Neural cell (in vitro differentiated cells): ENCODE results near the gene BTBD16. TPM values are rescaled to one million over a fixed set of nuclear protein-coding genes. Genes with fewer than 3 reads are reported as not detected.

Experiments
- H2AFZ ChIP-seq: fragments of 200-600, 300-800 bp; sonication (generic), shearing (Covaris generic); 2 replicates; pipeline ENCODE4 v1.6.0; 2014; ENCODE audit warnings: low read depth, mild to moderate bottlenecking, antibody characterized with exemption, low read length, moderate library complexity
- H3F3A ChIP-seq: fragments of 200-600 bp; shearing (Covaris generic); 2 replicates; pipeline ENCODE4 v1.6.1; 2016; ENCODE audit warnings: mild to moderate bottlenecking, moderate library complexity, mixed read lengths, antibody characterized with exemption, low read length; ENCODE audit not compliant: insufficient read depth, poor library complexity, severe bottlenecking
- H3K27ac ChIP-seq: fragments of 200-600, 300-800 bp; sonication (generic), shearing (Covaris generic); 2 replicates; pipeline ENCODE4 v1.5.1; 2014; ENCODE audit warnings: mild to moderate bottlenecking, low read length, moderate library complexity
- H3K27me3 ChIP-seq: fragments of 300-800, 200-600 bp; sonication (generic), shearing (Covaris generic); 2 replicates; pipeline ENCODE4 v1.6.0; 2014; ENCODE audit warnings: mild to moderate bottlenecking, low read depth, low read length, moderate library complexity; ENCODE audit not compliant: insufficient read depth
- H3K36me3 ChIP-seq: fragments of 300-800, 200-600 bp; sonication (generic), shearing (Covaris generic); 2 replicates; pipeline ENCODE4 v1.5.1; 2014; ENCODE audit warnings: mild to moderate bottlenecking, antibody characterized with exemption, low read length, moderate library complexity; ENCODE audit not compliant: insufficient read depth
- H3K4me2 ChIP-seq: fragments of 300-800, 200-600 bp; sonication (generic), shearing (Covaris generic); 2 replicates; pipeline ENCODE4 v1.6.0; 2014; ENCODE audit warnings: mild to moderate bottlenecking, low read length
- H3K4me3 ChIP-seq: fragments of 300-800, 200-600 bp; sonication (generic), shearing (Covaris generic); 2 replicates; pipeline ENCODE4 v1.5.1; 2014; ENCODE audit warnings: mild to moderate bottlenecking, low read length, moderate library complexity
- H3K79me2 ChIP-seq: fragments of 200-600 bp; shearing (Covaris generic); replicated peaks from 2 replicates; pipeline ENCODE4 v1.6.0; 2014; ENCODE audit warnings: mild to moderate bottlenecking, low read length, moderate library complexity; ENCODE audit not compliant: insufficient read depth
- H3K9ac ChIP-seq: fragments of 300-800, 200-600 bp; sonication (generic), shearing (Covaris generic); 2 replicates; pipeline ENCODE4 v1.6.1; 2016; ENCODE audit warnings: mild to moderate bottlenecking, low read length, mixed read lengths
- H3K9me2 ChIP-seq: fragments of 200-600 bp; shearing (Covaris generic); 2 replicates; pipeline ENCODE4 v1.6.1; 2016; ENCODE audit warnings: mild to moderate bottlenecking, low read length, mixed read lengths; ENCODE audit not compliant: insufficient read depth
- H3K9me3 ChIP-seq: fragments of 200-600, 300-800 bp; sonication (generic), shearing (Covaris generic); 2 replicates; pipeline ENCODE4 v1.6.1; 2016; ENCODE audit warnings: mild to moderate bottlenecking, mixed run types, low read length, moderate library complexity, mixed read lengths
- H4K20me1 ChIP-seq: fragments of 200-600 bp; shearing (Covaris generic); 2 replicates; pipeline ENCODE4 v1.6.1; 2016; ENCODE audit warnings: mild to moderate bottlenecking, mixed run types; ENCODE audit not compliant: insufficient read depth
- EP300 ChIP-seq: fragments of 450-650 bp; conservative IDR thresholded peaks from 2 replicates; pipeline ENCODE4 v1.6.1; 2014; ENCODE audit warnings: antibody characterized with exemption, mild to moderate bottlenecking, moderate library complexity; ENCODE audit not compliant: poor library complexity, severe bottlenecking
- EZH2 ChIP-seq: fragments of 200-600, 300-800 bp; shearing (Covaris generic), sonication (generic); IDR thresholded peaks from 2 replicates; pipeline ENCODE4 v1.6.1; 2014; ENCODE audit warnings: antibody characterized with exemption, low read length, borderline replicate concordance, mild to moderate bottlenecking; ENCODE audit not compliant: insufficient read depth, poor library complexity, severe bottlenecking
- MXI1 ChIP-seq: fragments of 450-650 bp; conservative IDR thresholded peaks from 2 replicates; pipeline ENCODE4 v1.6.1; 2014; ENCODE audit warnings: antibody characterized with exemption, mild to moderate bottlenecking; ENCODE audit not compliant: poor library complexity, severe bottlenecking
- POLR2AphosphoS5 ChIP-seq: IDR thresholded peaks from 2 replicates; pipeline ENCODE4 v1.6.1; 2012
- RAD21 ChIP-seq: fragments of 450-650 bp; conservative IDR thresholded peaks from 2 replicates; pipeline ENCODE4 v1.6.1; 2014; ENCODE audit warnings: antibody characterized with exemption, mild to moderate bottlenecking, moderate library complexity
- SMC3 ChIP-seq: fragments of 450-650 bp; conservative IDR thresholded peaks from 2 replicates; pipeline ENCODE4 v1.6.1; 2014; ENCODE audit warnings: antibody characterized with exemption, mild to moderate bottlenecking, moderate library complexity; ENCODE audit not compliant: poor library complexity
- TAF1 ChIP-seq: IDR thresholded peaks from 2 replicates; pipeline ENCODE4 v1.6.1; 2012; ENCODE audit warnings: low read depth
- polyA plus RNA-seq: library from polyadenylated mRNA; depleted of rRNA; stranded (reverse); fragments of >200 nt; gene quantifications from 2 replicates; pipeline ENCODE4 v1.2.3, GENCODE V29; 2014
- TF ChIP-seq, protein P1 (sequence below): fragments of 450-650 bp; IDR thresholded peaks from 2 replicates; pipeline ENCODE4 v1.5.1; 2014; ENCODE audit warnings: antibody characterized with exemption, mild to moderate bottlenecking, moderate library complexity; ENCODE audit not compliant: poor library complexity, severe bottlenecking
- TF ChIP-seq, protein P2 (sequence below): IDR thresholded peaks from 2 replicates; pipeline ENCODE4 v1.6.1; 2012; ENCODE audit warnings: borderline replicate concordance

BTBD16 gene
- polyA plus RNA-seq, 1 donor from 2014 or later: not detected

DNA sequence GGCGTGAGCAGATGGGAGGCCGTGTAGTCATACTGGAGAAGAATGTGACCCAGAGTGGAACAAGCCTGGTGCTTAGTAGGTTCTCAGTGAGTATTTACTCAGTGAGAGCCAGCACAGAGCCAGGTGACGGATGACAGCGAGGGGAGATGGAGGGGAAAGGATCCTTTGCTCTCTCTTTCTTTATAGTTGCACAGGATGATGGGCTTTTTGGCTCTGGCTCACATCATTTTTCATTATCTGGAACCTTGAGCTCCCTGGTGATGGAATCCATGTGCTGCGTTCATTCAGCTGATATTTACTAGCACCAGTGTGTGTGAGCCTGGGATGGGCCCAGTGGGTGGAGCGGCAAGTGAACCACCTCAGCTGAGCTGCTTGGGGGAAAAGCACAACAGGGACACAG is 17.2 kb downstream of the BTBD16 start:
- no peak overlapping the region for H3K4me3 ChIP-seq
- no peak overlapping the region for H2AFZ ChIP-seq
- H3K9ac ChIP-seq: no peak overlapping the region
- no peaks in the 10 kb centered on the region for H3K79me2 ChIP-seq
- no peak overlapping the region for H3K4me2 ChIP-seq
- H3K9me3 ChIP-seq: no peaks in the 10 kb centered on the region
- no peaks in the 10 kb centered on the region for H4K20me1 ChIP-seq
- H3K9me2 ChIP-seq: no peaks in the 10 kb centered on the region
- no peak overlapping the region for H3K27ac ChIP-seq
- TF ChIP-seq, protein P1, sequence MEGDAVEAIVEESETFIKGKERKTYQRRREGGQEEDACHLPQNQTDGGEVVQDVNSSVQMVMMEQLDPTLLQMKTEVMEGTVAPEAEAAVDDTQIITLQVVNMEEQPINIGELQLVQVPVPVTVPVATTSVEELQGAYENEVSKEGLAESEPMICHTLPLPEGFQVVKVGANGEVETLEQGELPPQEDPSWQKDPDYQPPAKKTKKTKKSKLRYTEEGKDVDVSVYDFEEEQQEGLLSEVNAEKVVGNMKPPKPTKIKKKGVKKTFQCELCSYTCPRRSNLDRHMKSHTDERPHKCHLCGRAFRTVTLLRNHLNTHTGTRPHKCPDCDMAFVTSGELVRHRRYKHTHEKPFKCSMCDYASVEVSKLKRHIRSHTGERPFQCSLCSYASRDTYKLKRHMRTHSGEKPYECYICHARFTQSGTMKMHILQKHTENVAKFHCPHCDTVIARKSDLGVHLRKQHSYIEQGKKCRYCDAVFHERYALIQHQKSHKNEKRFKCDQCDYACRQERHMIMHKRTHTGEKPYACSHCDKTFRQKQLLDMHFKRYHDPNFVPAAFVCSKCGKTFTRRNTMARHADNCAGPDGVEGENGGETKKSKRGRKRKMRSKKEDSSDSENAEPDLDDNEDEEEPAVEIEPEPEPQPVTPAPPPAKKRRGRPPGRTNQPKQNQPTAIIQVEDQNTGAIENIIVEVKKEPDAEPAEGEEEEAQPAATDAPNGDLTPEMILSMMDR: no peak
- TF ChIP-seq POLR2AphosphoS5 (no peak), EP300 (no peak), EZH2 (no peak), TAF1 (no peak), MXI1 (no peak), SMC3 (no peak), RAD21 (no peak)
- TF ChIP-seq, protein P2, sequence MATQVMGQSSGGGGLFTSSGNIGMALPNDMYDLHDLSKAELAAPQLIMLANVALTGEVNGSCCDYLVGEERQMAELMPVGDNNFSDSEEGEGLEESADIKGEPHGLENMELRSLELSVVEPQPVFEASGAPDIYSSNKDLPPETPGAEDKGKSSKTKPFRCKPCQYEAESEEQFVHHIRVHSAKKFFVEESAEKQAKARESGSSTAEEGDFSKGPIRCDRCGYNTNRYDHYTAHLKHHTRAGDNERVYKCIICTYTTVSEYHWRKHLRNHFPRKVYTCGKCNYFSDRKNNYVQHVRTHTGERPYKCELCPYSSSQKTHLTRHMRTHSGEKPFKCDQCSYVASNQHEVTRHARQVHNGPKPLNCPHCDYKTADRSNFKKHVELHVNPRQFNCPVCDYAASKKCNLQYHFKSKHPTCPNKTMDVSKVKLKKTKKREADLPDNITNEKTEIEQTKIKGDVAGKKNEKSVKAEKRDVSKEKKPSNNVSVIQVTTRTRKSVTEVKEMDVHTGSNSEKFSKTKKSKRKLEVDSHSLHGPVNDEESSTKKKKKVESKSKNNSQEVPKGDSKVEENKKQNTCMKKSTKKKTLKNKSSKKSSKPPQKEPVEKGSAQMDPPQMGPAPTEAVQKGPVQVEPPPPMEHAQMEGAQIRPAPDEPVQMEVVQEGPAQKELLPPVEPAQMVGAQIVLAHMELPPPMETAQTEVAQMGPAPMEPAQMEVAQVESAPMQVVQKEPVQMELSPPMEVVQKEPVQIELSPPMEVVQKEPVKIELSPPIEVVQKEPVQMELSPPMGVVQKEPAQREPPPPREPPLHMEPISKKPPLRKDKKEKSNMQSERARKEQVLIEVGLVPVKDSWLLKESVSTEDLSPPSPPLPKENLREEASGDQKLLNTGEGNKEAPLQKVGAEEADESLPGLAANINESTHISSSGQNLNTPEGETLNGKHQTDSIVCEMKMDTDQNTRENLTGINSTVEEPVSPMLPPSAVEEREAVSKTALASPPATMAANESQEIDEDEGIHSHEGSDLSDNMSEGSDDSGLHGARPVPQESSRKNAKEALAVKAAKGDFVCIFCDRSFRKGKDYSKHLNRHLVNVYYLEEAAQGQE: no peak
- no peaks in the 10 kb centered on the region for H3F3A ChIP-seq
- H3K27me3 ChIP-seq: no peaks in the 10 kb centered on the region
- no peaks in the 10 kb centered on the region for H3K36me3 ChIP-seq

DNA sequence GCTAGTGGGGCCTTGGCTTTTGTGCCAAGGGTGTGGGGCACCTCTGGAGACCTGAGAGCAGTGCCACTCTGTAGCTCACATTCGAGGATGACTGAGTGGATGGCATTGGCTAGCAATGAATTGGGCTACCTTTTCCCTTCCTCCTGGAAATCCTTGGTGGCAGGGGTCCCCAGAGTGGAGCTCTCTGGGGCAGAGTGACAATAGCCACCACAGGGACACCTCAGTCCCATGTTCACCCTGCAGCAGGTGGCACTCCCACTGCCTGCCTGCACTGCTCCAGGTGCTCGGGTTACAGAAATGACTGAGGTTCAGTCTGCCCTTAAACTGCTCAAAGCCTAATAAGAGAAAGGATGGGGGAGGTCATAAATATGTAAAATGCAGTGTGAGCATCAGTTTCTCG is 17.8 kb downstream of the BTBD16 start:
- Histone ChIP-seq H3K27ac (no peak overlapping the region), H3F3A (no peaks in the 10 kb centered on the region), H3K4me3 (no peak overlapping the region), H3K36me3 (no peaks in the 10 kb centered on the region), H2AFZ (no peak overlapping the region), H3K9ac (no peak overlapping the region), H3K4me2 (no peak overlapping the region), H3K9me2 (no peaks in the 10 kb centered on the region), H3K27me3 (no peaks in the 10 kb centered on the region), H3K9me3 (no peaks in the 10 kb centered on the region), H4K20me1 (no peaks in the 10 kb centered on the region), H3K79me2 (no peaks in the 10 kb centered on the region)
- TF ChIP-seq SMC3 (no peak), MXI1 (no peak), TAF1 (no peak)
- TF ChIP-seq, protein P1: no peak
